Activated T-cell treated with anti-CD3 and anti-CD28 coated beads for 48 hours (primary cell): ENCODE measurements around the gene RNH1.
"Not testable (repeated sequence)": the region's sequence is repeated elsewhere in the genome, so short reads cannot be mapped to it uniquely, and the experiment has no call there.

Experiments
- DNase-seq: peaks from one replicate; pipeline ENCODE4 v3.0.0-alpha.2; 2020; ENCODE audit warnings: low read depth

RNH1 gene

GRCh38 chr11:476416-476815, 30.6 kb downstream of the RNH1 start:
- DNase-seq: no peak

GRCh38 chr11:475941-476340, 31.1 kb downstream of the RNH1 start:
- no peak for DNase-seq

- no peak for DNase-seq
Measured at GRCh38 chr11:474914-475506, 32.0 kb downstream of the RNH1 start.

GRCh38 chr11:473962-474785, 32.9 kb downstream of the RNH1 start:
- DNase-seq: no peak

- DNase-seq: no peak
Measured at GRCh38 chr11:473415-473814, 33.6 kb downstream of the RNH1 start.

GRCh38 chr11:472816-473215, 34.2 kb downstream of the RNH1 start:
- DNase-seq: no peak

GRCh38 chr11:472272-472671, 34.8 kb downstream of the RNH1 start:
- no peak for DNase-seq

- no peak for DNase-seq
Measured at GRCh38 chr11:471468-472145, 35.4 kb downstream of the RNH1 start.

GRCh38 chr11:469684-470560, 37.1 kb downstream of the RNH1 start:
- DNase-seq: no peak

GRCh38 chr11:469026-469683, 37.9 kb downstream of the RNH1 start:
- not testable (repeated sequence) for DNase-seq

GRCh38 chr11:468493-468892, 38.5 kb downstream of the RNH1 start:
- DNase-seq: no peak

GRCh38 chr11:468036-468435, 39.0 kb downstream of the RNH1 start:
- no peak for DNase-seq

GRCh38 chr11:465896-466530, 41.0 kb downstream of the RNH1 start:
- no peak for DNase-seq

- DNase-seq: no peak
Measured at GRCh38 chr11:464316-464715, 42.7 kb downstream of the RNH1 start.

- no peak for DNase-seq
Measured at GRCh38 chr11:462107-462890, 44.7 kb downstream of the RNH1 start.

- no peak for DNase-seq
Measured at GRCh38 chr11:461626-462025, 45.4 kb downstream of the RNH1 start.

- DNase-seq: no peak
Measured at GRCh38 chr11:460331-461199, 46.5 kb downstream of the RNH1 start.

- no peak for DNase-seq
Measured at GRCh38 chr11:459511-460220, 47.4 kb downstream of the RNH1 start.
